NCI-H2227 (cell line): ENCODE data around the gene UFSP2.
"Not testable (repeated sequence)": the region's sequence is repeated elsewhere in the genome, so short reads cannot be mapped to it uniquely, and the experiment has no call there.

ENCODE experiments used
- DNase-seq: peaks from one replicate; lab custom pipeline; 2025; ENCODE audit not compliant: unreplicated experiment; lab: John Stamatoyannopoulos, UW

The UFSP2 gene

GRCh38 chr4:185384061-185384460 lies 41.7 kb downstream of the UFSP2 start:
- no peak for DNase-seq

- no peak for DNase-seq
These were observed 42.3 kb downstream of the UFSP2 start for GRCh38 chr4:185383451-185383850.

GRCh38 chr4:185382754-185383153 lies 43.0 kb downstream of the UFSP2 start:
- DNase-seq = no peak

GRCh38 chr4:185381288-185382196 lies 44.2 kb downstream of the UFSP2 start:
- no peak for DNase-seq

- no peak for DNase-seq
These were observed 45.4 kb downstream of the UFSP2 start for GRCh38 chr4:185380320-185380719.

- no peak for DNase-seq
These were observed 46.2 kb downstream of the UFSP2 start for GRCh38 chr4:185379326-185380295.

- DNase-seq = no peak
These were observed 47.5 kb downstream of the UFSP2 start for GRCh38 chr4:185378264-185378663.

- no peak for DNase-seq
These were observed 51.2 kb downstream of the UFSP2 start for GRCh38 chr4:185374573-185374972.

- no peak for DNase-seq
These were observed 51.7 kb downstream of the UFSP2 start for GRCh38 chr4:185374027-185374426.

- no peak for DNase-seq
These were observed 54.1 kb downstream of the UFSP2 start for GRCh38 chr4:185371702-185372101.

- no peak for DNase-seq
These were observed 55.4 kb downstream of the UFSP2 start for GRCh38 chr4:185370268-185370949.

GRCh38 chr4:185369731-185370130 lies 56.0 kb downstream of the UFSP2 start:
- DNase-seq = no peak

- DNase-seq = no peak
These were observed 60.9 kb downstream of the UFSP2 start for GRCh38 chr4:185364886-185365285.

GRCh38 chr4:185363251-185363650 lies 62.5 kb downstream of the UFSP2 start:
- DNase-seq = no peak

GRCh38 chr4:185362570-185362969 lies 63.2 kb downstream of the UFSP2 start:
- DNase-seq = not testable (repeated sequence)

- DNase-seq = no peak
These were observed 63.9 kb downstream of the UFSP2 start for GRCh38 chr4:185361872-185362271.

- no peak for DNase-seq
These were observed 65.9 kb downstream of the UFSP2 start for GRCh38 chr4:185359767-185360446.

- no peak for DNase-seq
These were observed 66.8 kb downstream of the UFSP2 start for GRCh38 chr4:185358959-185359358.

- no peak for DNase-seq
These were observed 67.2 kb downstream of the UFSP2 start for GRCh38 chr4:185358514-185358913.

- no peak for DNase-seq
These were observed 67.9 kb downstream of the UFSP2 start for GRCh38 chr4:185357733-185358440.
